Muscle layer of duodenum (tissue), 2 donors: ENCODE data around the gene LRRC38.

Experiments used
- H3K27ac ChIP-seq: one replicate; pipeline ENCODE4 v1.7.0; 2013; ENCODE audit warnings: mild to moderate bottlenecking, low read length
- H3K27me3 ChIP-seq: one replicate; pipeline ENCODE4 v1.7.0; 2013; ENCODE audit warnings: low read depth, mild to moderate bottlenecking, control low read depth, low read length
- H3K36me3 ChIP-seq, 2 donors: one replicate each; pipeline ENCODE4 v1.7.0; 2013; ENCODE audit warnings: low read length in 2 of 2, control low read depth in 1 of 2, mild to moderate bottlenecking in 1 of 2; ENCODE audit not compliant: insufficient read depth in 2 of 2, control insufficient read depth in 1 of 2
- H3K4me1 ChIP-seq, 2 donors: one replicate each; pipeline ENCODE4 v1.7.0; 2013; ENCODE audit warnings: low read length in 2 of 2, mild to moderate bottlenecking in 2 of 2, control low read depth in 1 of 2, moderate library complexity in 1 of 2; ENCODE audit not compliant: insufficient read depth in 2 of 2, control insufficient read depth in 1 of 2
- H3K4me3 ChIP-seq, 2 donors: one replicate each; pipeline ENCODE4 v1.7.0; 2013; ENCODE audit warnings: low read length in 2 of 2, low read depth in 1 of 2, mild to moderate bottlenecking in 1 of 2
- H3K9me3 ChIP-seq, 2 donors: one replicate each; pipeline ENCODE4 v1.7.0; 2013; ENCODE audit warnings: low read length in 2 of 2, control low read depth in 1 of 2, mild to moderate bottlenecking in 1 of 2; ENCODE audit not compliant: control insufficient read depth in 1 of 2
- donor health status: healthy.

The LRRC38 gene

GRCh38 chr1:13543451-13544220 lies 29.8 kb upstream of the LRRC38 start:
- Histone ChIP-seq H3K27ac (peak overlapping the region; percentile 16), H3K4me3 (peak overlapping the region in 1 of 2 donors; percentile 10)

GRCh38 chr1:13541435-13542215 lies 27.8 kb upstream of the LRRC38 start:
- Histone ChIP-seq H3K4me3 (no peak overlapping the region), H3K9me3 (no peaks in the 10 kb centered on the region), H3K4me1 (peaks cover 3 to 25% of the 10 kb centered on the region in 2 donors), H3K36me3 (no peaks in the 10 kb centered on the region), H3K27ac (no peak overlapping the region), H3K27me3 (no peaks in the 10 kb centered on the region)

More at GRCh38 chr1:13543451-13544220, 29.8 kb upstream of the LRRC38 start:
- Histone ChIP-seq H3K9me3 (no peaks in the 10 kb centered on the region), H3K36me3 (no peaks in the 10 kb centered on the region), H3K27me3 (no peaks in the 10 kb centered on the region), H3K4me1 (peaks cover 3 to 25% of the 10 kb centered on the region in 2 donors)

GRCh38 chr1:13540866-13541265 lies 27.1 kb upstream of the LRRC38 start:
- H3K4me1 ChIP-seq, result peaks cover 3 to 25% of the 10 kb centered on the region in 2 donors
- no peaks in the 10 kb centered on the region for H3K9me3 ChIP-seq
- H3K36me3 ChIP-seq, result no peaks in the 10 kb centered on the region
- H3K27me3 ChIP-seq, result no peaks in the 10 kb centered on the region
- H3K4me3 ChIP-seq, result no peak overlapping the region
- H3K27ac ChIP-seq, result no peak overlapping the region

DNA sequence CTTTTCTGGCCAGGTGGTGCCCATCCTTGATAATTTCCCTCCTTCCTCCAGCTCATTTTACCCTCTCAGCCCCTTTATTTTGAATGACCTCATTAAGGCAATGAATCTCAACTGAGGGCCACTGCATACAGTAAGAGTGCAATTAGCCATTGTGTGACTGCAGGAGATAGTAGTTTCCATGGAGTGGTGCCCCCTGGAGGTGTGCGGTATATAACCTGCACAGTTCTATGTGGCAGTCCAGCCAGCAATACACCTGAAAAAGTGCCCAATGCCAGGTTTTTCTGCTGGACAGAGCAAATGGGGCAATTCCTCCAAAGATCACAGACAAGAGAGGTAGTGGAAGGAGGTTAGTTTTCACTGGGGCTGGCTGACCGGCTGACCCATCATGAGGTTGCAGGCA lies 25.9 kb upstream of the LRRC38 start:
- H3K27ac ChIP-seq, result no peak overlapping the region
- H3K4me1 ChIP-seq, result peaks cover 3 to 28% of the 10 kb centered on the region in 2 donors
- no peak overlapping the region for H3K4me3 ChIP-seq
- H3K27me3 ChIP-seq, result no peaks in the 10 kb centered on the region
- no peaks in the 10 kb centered on the region for H3K36me3 ChIP-seq
- no peaks in the 10 kb centered on the region for H3K9me3 ChIP-seq

- H3K27ac ChIP-seq, result no peak overlapping the region
- H3K36me3 ChIP-seq, result no peaks in the 10 kb centered on the region
Measured at GRCh38 chr1:13538832-13539231, 25.0 kb upstream of the LRRC38 start.

DNA sequence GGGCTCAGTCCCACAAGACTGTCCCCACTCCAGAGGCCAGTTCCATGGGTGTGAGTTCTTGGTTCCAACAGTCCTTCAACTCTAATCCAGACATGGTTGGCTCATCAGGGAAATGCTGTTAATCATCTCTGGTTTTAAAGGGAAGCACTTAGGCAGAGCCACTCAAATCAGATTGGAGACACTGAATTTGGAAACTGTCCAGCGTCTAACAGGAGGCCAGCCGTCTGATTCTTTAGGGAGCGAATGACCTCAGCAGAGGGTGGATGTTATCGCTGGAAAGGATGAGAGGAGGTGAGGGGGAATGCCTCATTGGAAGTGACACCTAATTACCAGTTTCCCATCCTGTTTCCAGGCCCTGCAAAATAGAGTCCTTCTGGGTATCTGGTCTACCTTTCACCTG lies 22.8 kb upstream of the LRRC38 start:
- H3K4me1 ChIP-seq, result peaks cover 0 to 16% of the 10 kb centered on the region in 2 donors
- H3K36me3 ChIP-seq, result no peaks in the 10 kb centered on the region
- H3K9me3 ChIP-seq, result no peaks in the 10 kb centered on the region
- H3K4me3 ChIP-seq, result no peak overlapping the region
- H3K27me3 ChIP-seq, result no peaks in the 10 kb centered on the region
- H3K27ac ChIP-seq, result no peak overlapping the region

More at GRCh38 chr1:13538832-13539231, 25.0 kb upstream of the LRRC38 start:
- Histone ChIP-seq H3K4me3 (no peak overlapping the region), H3K9me3 (no peaks in the 10 kb centered on the region), H3K27me3 (no peaks in the 10 kb centered on the region), H3K4me1 (peaks cover 3 to 21% of the 10 kb centered on the region in 2 donors)

DNA sequence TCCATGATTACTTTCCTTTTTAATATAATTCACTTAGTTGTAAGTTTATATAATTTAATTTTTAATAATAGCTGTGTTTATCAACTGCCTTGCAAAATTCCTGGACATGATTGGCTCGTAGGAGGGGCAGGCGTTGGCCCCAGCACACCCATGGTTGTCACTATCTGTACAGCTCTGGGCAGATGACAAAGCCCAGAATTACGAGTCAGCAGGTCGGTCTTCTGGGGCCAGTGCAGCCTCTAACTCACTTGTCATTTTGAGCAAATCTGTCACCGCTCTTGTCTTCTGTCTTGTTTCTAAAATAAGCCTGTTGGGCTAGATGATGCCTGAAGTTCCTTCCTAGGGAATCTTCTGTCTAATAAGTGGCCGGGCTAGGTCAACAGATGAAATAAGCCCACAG lies 21.4 kb upstream of the LRRC38 start:
- Histone ChIP-seq H3K4me1 (peaks cover 0 to 3% of the 10 kb centered on the region in 2 donors), H3K36me3 (no peaks in the 10 kb centered on the region), H3K27ac (no peak overlapping the region), H3K9me3 (no peaks in the 10 kb centered on the region), H3K4me3 (no peak overlapping the region), H3K27me3 (no peaks in the 10 kb centered on the region)

DNA sequence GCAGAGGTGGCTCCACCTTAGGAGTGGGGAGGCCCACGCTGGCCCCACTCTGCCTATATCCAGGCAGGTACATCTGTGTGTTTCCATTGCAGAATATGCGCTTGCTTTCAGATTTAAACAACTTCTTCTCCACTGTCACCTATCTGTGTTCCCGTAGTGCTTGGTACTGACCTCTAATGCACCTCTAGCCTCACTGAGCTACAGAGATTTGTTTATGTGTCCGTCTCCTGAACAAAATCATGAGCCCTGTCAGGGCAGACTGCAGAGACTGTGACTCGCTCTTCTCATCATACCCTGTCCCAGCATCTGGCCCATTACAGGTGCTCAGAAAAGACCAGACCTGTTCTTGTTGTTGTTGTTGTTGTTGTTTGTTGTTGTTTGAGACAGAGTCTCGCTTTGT lies 14.5 kb upstream of the LRRC38 start:
- Histone ChIP-seq H3K4me1 (no peaks in the 10 kb centered on the region), H3K4me3 (no peak overlapping the region), H3K9me3 (peaks cover 0 to 7% of the 10 kb centered on the region in 2 donors), H3K36me3 (no peaks in the 10 kb centered on the region), H3K27ac (no peak overlapping the region), H3K27me3 (no peaks in the 10 kb centered on the region)

GRCh38 chr1:13523780-13524477 lies 10.1 kb upstream of the LRRC38 start:
- Histone ChIP-seq H3K9me3 (peaks cover 2 to 10% of the 10 kb centered on the region in 2 donors), H3K4me3 (no peak overlapping the region), H3K27me3 (no peaks in the 10 kb centered on the region), H3K4me1 (no peaks in the 10 kb centered on the region), H3K36me3 (no peaks in the 10 kb centered on the region), H3K27ac (no peak overlapping the region)

DNA sequence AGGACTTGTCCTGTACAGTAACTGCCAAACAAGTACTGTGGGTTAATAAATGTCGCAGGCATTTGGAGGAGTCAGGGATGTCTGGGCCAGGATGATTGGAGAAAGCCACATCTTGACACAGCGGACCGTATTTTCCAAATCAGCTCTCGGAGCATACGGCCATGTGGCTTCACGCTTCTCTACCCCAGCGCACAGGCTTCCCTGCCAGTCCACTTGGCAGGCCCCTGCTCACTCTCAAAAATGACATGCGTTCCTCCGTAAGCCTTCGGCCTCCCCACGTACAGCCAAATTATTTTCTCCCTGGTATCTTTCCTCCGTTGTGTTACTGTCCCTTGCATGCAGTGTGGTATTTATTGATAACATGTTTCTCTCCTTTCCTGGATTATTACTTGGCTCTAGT lies 7.2 kb upstream of the LRRC38 start:
- H3K9me3 ChIP-seq, result peaks cover 4 to 6% of the 10 kb centered on the region in 2 donors
- peaks cover 4% of the 10 kb centered on the region for H3K27me3 ChIP-seq
- H3K36me3 ChIP-seq, result no peaks in the 10 kb centered on the region

DNA sequence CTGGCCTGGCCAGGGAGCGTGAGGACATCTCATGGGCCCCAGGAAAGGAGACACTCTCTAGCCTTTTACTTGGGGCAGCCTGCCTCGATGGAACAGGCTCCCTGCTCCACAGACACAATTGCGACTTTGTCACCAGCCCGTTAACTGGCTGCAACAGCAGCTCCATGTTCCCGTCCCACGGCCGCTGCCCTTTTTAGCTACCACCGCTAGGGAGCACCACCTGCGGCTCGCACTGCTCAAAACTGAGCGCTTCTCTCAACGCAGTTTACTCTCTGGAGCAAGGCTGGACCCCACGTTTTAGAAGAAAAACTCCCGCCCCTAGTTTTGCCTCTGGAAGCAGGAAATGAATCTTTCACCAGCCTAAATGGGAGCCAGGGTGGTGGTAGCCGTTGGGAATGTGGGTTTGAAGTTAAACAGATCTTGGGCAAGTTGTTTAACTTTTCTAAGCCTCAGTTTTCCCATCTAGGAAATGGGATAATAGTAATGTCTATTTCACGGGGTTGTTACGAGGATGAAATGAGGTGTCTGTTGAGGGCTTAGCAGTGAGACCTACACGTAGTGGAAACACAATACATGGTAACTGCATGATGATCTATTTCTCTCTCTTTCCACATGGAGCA lies 3.5 kb upstream of the LRRC38 start:
- Histone ChIP-seq H3K27ac (no peak overlapping the region), H3K27me3 (peaks cover 23% of the 10 kb centered on the region), H3K4me1 (peaks cover 0 to 12% of the 10 kb centered on the region in 2 donors), H3K4me3 (no peak overlapping the region), H3K9me3 (peaks cover 3 to 6% of the 10 kb centered on the region in 2 donors), H3K36me3 (no peaks in the 10 kb centered on the region)

More for the DNA sequence above, 7.2 kb upstream of the LRRC38 start:
- H3K4me3 ChIP-seq, result no peak overlapping the region
- H3K27ac ChIP-seq, result no peak overlapping the region
- H3K4me1 ChIP-seq, result no peaks in the 10 kb centered on the region
